SU-DHL-6 (cell line): ENCODE measurements around the gene ATN1.

Experiments used
- H2AFZ ChIP-seq: fragments of 200-600 bp; sonication (generic); 2 replicates; pipeline ENCODE4 v1.6.1; 2014; ENCODE audit warnings: low read depth, mild to moderate bottlenecking, moderate library complexity, mixed read lengths, antibody characterized with exemption, low read length; ENCODE audit not compliant: severe bottlenecking
- H3F3A ChIP-seq: fragments of 200-600 bp; shearing (Covaris generic); 2 replicates; pipeline ENCODE4 v1.6.0; 2016; ENCODE audit warnings: antibody characterized with exemption, mild to moderate bottlenecking; ENCODE audit not compliant: insufficient read depth
- H3K27ac ChIP-seq: fragments of 200-600 bp; sonication (generic); 2 replicates; pipeline ENCODE4 v1.5.1; 2016; ENCODE audit warnings: low read depth, mild to moderate bottlenecking, low read length, moderate library complexity, mixed read lengths
- H3K27me3 ChIP-seq: fragments of 200-600 bp; sonication (generic), shearing (Covaris generic); 2 replicates; pipeline ENCODE4 v1.6.0; 2014; ENCODE audit warnings: mild to moderate bottlenecking, low read length
- H3K36me3 ChIP-seq: fragments of 200-600 bp; sonication (generic); 2 replicates; pipeline ENCODE4 v1.6.1; 2014; ENCODE audit warnings: mild to moderate bottlenecking, low read length, mixed read lengths
- H3K4me2 ChIP-seq: fragments of 300-600, 200-600 bp; shearing (Covaris generic), sonication (generic); 2 replicates; pipeline ENCODE4 v1.6.0; 2014; ENCODE audit warnings: low read length, low read depth, mild to moderate bottlenecking; ENCODE audit not compliant: poor library complexity, severe bottlenecking
- H3K4me3 ChIP-seq: fragments of 200-600 bp; sonication (generic); 2 replicates; pipeline ENCODE4 v1.5.1; 2014; ENCODE audit warnings: antibody characterized with exemption, low read length, mild to moderate bottlenecking, mixed read lengths; ENCODE audit not compliant: insufficient read depth, poor library complexity, severe bottlenecking
- H3K79me2 ChIP-seq: fragments of 200-600 bp; sonication (generic); 2 replicates; pipeline ENCODE4 v1.6.1; 2014; ENCODE audit warnings: mild to moderate bottlenecking, low read length, moderate library complexity; ENCODE audit not compliant: insufficient read depth
- H3K9ac ChIP-seq: fragments of 200-600 bp; sonication (generic); 2 replicates; pipeline ENCODE4 v1.7.0; 2014; ENCODE audit warnings: mild to moderate bottlenecking, low read length
- H3K9me2 ChIP-seq: fragments of 200-600 bp; sonication (generic); replicated peaks from 2 replicates; pipeline ENCODE4 v1.6.1; 2014; ENCODE audit warnings: low read length; ENCODE audit not compliant: insufficient read depth
- H3K9me3 ChIP-seq: fragments of 200-600 bp; sonication (generic); 2 replicates; pipeline ENCODE4 v1.6.1; 2014; ENCODE audit warnings: low read length, mixed read lengths; ENCODE audit not compliant: insufficient read depth
- H4K20me1 ChIP-seq: fragments of 200-600 bp; sonication (generic); 2 replicates; pipeline ENCODE4 v1.6.1; 2014; ENCODE audit warnings: low read depth, mild to moderate bottlenecking, antibody characterized with exemption, low read length, moderate library complexity, mixed read lengths
- EZH2phosphoT487 ChIP-seq: fragments of 200-600 bp; sonication (generic), shearing (Covaris generic); conservative IDR thresholded peaks from 2 replicates; pipeline ENCODE4 v1.6.1; 2018; ENCODE audit warnings: mild to moderate bottlenecking, antibody characterized with exemption, low read length, moderate library complexity, mixed read lengths
- TF ChIP-seq, protein P1 (sequence below): fragments of 200-600 bp; sonication (generic); IDR thresholded peaks from one replicate; pipeline ENCODE4 v1.5.1; 2017; ENCODE audit warnings: antibody characterized with exemption, mild to moderate bottlenecking, low read length, moderate library complexity; ENCODE audit not compliant: insufficient read depth, poor library complexity, severe bottlenecking

Gene ATN1

DNA sequence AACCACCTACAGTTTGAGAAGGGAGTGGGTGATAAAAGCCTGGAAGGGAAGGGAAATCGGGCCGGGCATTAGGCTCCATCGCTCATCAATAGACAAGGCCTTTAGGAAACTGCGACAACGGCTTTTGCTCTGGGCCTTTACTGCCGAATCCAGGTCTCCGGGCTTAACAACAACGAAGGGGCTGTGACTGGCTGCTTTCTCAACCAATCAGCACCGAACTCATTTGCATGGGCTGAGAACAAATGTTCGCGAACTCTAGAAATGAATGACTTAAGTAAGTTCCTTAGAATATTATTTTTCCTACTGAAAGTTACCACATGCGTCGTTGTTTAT is 15.6 kb downstream of the ATN1 start:
- Histone ChIP-seq H3K9me3 (no peaks in the 10 kb centered on the region), H3K36me3 (no peaks in the 10 kb centered on the region), H3F3A (peaks cover 28% of the 10 kb centered on the region), H3K9me2 (no peaks in the 10 kb centered on the region), H3K27me3 (no peaks in the 10 kb centered on the region), H3K9ac (peak overlapping the region; percentile 74), H2AFZ (no peak overlapping the region), H3K79me2 (no peaks in the 10 kb centered on the region), H3K27ac (peak overlapping the region; percentile 82), H3K4me3 (no peak overlapping the region), H3K4me2 (peak overlapping the region; percentile 82), H4K20me1 (no peaks in the 10 kb centered on the region)
- TF ChIP-seq, protein P1, sequence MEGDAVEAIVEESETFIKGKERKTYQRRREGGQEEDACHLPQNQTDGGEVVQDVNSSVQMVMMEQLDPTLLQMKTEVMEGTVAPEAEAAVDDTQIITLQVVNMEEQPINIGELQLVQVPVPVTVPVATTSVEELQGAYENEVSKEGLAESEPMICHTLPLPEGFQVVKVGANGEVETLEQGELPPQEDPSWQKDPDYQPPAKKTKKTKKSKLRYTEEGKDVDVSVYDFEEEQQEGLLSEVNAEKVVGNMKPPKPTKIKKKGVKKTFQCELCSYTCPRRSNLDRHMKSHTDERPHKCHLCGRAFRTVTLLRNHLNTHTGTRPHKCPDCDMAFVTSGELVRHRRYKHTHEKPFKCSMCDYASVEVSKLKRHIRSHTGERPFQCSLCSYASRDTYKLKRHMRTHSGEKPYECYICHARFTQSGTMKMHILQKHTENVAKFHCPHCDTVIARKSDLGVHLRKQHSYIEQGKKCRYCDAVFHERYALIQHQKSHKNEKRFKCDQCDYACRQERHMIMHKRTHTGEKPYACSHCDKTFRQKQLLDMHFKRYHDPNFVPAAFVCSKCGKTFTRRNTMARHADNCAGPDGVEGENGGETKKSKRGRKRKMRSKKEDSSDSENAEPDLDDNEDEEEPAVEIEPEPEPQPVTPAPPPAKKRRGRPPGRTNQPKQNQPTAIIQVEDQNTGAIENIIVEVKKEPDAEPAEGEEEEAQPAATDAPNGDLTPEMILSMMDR: no peak
- TF ChIP-seq EZH2phosphoT487: no peak

DNA sequence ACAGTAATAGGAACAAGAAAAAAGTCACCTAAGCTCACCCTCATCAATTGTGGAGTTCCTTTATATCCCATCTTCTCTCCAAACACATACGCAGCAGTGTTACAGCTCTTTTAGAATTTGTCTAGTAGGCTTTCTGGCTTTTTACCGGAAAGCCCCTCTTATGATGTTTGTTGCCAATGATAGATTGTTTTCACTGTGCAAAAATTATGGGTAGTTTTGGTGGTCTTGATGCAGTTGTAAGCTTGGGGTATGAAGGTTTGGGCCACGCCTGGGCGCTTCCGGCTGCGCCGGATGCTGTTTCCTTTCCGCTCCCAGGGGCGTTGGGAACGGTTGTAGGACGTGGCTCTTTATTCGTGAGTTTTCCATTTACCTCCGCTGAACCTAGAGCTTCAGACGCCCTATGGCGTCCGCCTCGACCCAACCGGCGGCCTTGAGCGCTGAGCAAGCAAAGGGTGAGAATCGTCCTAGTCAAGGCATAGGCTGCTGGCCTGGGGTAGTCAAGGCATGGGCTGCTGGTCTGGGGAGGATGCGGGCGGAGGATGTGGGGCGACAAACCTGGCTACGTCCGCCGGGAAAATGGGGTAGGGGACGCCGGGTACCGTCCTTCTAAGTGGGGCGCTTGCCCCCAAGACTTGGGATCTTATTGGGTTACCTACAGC is 16.1 kb downstream of the ATN1 start, which contains the start of the genes C12orf57 and RNU7-1:
Gene C12orf57 (plus strand): TSS at position 301 of the 659 bp plus-strand sequence. CDS start 100 bp downstream, at position 401.
Gene RNU7-1 (plus strand): TSS at position 95 of the 659 bp plus-strand sequence.
- Histone ChIP-seq H3K27ac (peak within 1 kb of the TSS; percentile 82), H3K9me3 (no peaks in the 10 kb centered on the region), H3F3A (peaks cover 28% of the 10 kb centered on the region), H2AFZ (peak within 1 kb of the TSS; percentile 81), H3K9ac (peak within 1 kb of the TSS; percentile 74), H3K9me2 (no peaks in the 10 kb centered on the region), H3K36me3 (no peaks in the 10 kb centered on the region), H3K79me2 (no peaks in the 10 kb centered on the region), H3K27me3 (no peaks in the 10 kb centered on the region), H4K20me1 (no peaks in the 10 kb centered on the region), H3K4me2 (peak within 1 kb of the TSS; percentile 82), H3K4me3 (peak within 1 kb of the TSS; percentile 63)
- TF ChIP-seq EZH2phosphoT487: no peak

DNA sequence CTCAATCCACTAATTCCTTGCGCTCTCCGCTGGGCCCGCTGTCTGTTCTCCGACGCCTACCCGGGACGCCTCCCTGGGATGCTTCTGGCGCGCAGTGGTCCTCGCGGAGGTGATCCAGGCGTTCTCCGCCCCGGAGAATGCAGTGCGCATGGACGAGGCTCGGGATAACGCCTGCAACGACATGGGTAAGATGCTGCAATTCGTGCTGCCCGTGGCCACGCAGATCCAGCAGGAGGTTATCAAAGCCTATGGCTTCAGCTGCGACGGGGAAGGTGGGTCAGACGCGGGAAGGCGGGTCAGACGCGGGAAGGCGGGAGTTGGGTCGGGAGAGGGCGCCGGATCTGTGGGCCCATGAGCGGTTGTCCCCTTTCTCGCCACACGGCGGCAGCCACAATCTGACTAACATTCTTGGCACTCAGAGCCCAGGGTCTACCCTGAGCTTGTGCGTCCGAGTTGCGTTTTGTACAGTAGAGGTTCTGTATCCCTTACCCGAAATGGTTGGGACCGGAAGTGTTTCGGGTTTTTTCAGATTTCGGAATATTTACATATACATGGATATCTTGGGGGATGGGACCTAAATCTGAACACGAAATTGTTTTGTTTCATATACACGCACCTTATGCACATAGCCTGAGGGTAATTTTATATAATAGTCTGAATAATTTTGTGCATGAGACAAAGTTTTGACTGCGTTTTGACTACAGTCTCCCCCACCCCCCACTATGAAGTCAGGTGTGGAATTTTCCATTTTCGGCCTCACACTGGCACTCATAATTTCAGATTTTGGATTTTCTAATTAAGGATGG is 16.8 kb downstream of the ATN1 start:
- Histone ChIP-seq H3K9ac (peak overlapping the region; percentile 74), H3K79me2 (no peaks in the 10 kb centered on the region), H3K36me3 (no peaks in the 10 kb centered on the region), H3F3A (peaks cover 28% of the 10 kb centered on the region), H3K9me3 (no peaks in the 10 kb centered on the region), H3K4me3 (peak overlapping the region; percentile 63), H3K9me2 (no peaks in the 10 kb centered on the region), H2AFZ (peak overlapping the region; percentile 81), H3K4me2 (peak overlapping the region; percentile 82), H3K27me3 (no peaks in the 10 kb centered on the region), H4K20me1 (no peaks in the 10 kb centered on the region), H3K27ac (peak overlapping the region; percentile 82)
- TF ChIP-seq, protein P1: peak; percentile 65
- no peak for TF ChIP-seq EZH2phosphoT487
